ENCODE measurements around the gene PPP6R2. TPM values are rescaled to one million over a fixed set of nuclear protein-coding genes. Genes with fewer than 3 reads are reported as not detected.

The PPP6R2 gene, protein sequence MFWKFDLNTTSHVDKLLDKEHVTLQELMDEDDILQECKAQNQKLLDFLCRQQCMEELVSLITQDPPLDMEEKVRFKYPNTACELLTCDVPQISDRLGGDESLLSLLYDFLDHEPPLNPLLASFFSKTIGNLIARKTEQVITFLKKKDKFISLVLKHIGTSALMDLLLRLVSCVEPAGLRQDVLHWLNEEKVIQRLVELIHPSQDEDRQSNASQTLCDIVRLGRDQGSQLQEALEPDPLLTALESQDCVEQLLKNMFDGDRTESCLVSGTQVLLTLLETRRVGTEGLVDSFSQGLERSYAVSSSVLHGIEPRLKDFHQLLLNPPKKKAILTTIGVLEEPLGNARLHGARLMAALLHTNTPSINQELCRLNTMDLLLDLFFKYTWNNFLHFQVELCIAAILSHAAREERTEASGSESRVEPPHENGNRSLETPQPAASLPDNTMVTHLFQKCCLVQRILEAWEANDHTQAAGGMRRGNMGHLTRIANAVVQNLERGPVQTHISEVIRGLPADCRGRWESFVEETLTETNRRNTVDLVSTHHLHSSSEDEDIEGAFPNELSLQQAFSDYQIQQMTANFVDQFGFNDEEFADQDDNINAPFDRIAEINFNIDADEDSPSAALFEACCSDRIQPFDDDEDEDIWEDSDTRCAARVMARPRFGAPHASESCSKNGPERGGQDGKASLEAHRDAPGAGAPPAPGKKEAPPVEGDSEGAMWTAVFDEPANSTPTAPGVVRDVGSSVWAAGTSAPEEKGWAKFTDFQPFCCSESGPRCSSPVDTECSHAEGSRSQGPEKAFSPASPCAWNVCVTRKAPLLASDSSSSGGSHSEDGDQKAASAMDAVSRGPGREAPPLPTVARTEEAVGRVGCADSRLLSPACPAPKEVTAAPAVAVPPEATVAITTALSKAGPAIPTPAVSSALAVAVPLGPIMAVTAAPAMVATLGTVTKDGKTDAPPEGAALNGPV
- 53.8 TPM for total RNA-seq (2013)
- polyA plus RNA-seq (10 to 100 TPM in 2 of 3 donors, 1 to 10 TPM in 1; 9.1 to 74.5 (median 10.3) TPM), polyA minus RNA-seq (44.6 and 53.5 TPM in 2 replicates), total RNA-seq (24.7 to 79.1 (median 56.3) reads per million in 11 experiments)

- under 1% methylated on average over 78 of the region's 87 CpGs for WGBS (ENCODE audit: insufficient coverage)
- peaks cover 0 to 5% of the 10 kb centered on the region in 2 donors for H3K36me3 Mint-ChIP-seq
Measured at GRCh38 chr22:50342651-50343540, at the start of gene PPP6R2. PPP6R2 (plus strand) TSS chr22:50343327; CDS start chr22:50393909, 50,582 bp downstream.

More at GRCh38 chr22:50342651-50343540, at the start of gene PPP6R2:
- Histone ChIP-seq H3K27me3 (ENCODE audit: control insufficient read depth in 2 of 2, insufficient read depth in 2 of 2, low read length in 2 of 2) (no peaks in the 10 kb centered on the region), H3K36me3 (replicated peaks in 1 of 2; ENCODE audit: control insufficient read depth in 1 of 2, insufficient read depth in 2 of 2, low read length in 2 of 2) (no peaks in the 10 kb centered on the region), H3K4me2 (replicated peaks; ENCODE audit: extremely low read depth, low read length, poor library complexity, severe bottlenecking) (peak within 1 kb of the TSS; percentile 99), H3K4me1 (ENCODE audit: control insufficient read depth in 1 of 2, insufficient read depth in 2 of 2, low read length in 2 of 2) (peaks cover 12 to 31% of the 10 kb centered on the region in 2 donors), H3K4me3 (replicated peaks in 1 of 3; ENCODE audit: low read depth in 2 of 3, low read length in 3 of 3) (peak within 1 kb of the TSS; percentile 56 to 90 (median 87)), H3K9ac (ENCODE audit: insufficient read depth, low read length, poor library complexity, severe bottlenecking) (peak within 1 kb of the TSS; percentile 93), H4K20me1 (ENCODE audit: insufficient read depth, low read length) (peaks cover 20% of the 10 kb centered on the region), H3K9me3 (replicated peaks in 1 of 2; ENCODE audit: control insufficient read depth in 1 of 2, insufficient read depth in 1 of 2, low read length in 2 of 2) (no peaks in the 10 kb centered on the region), H3K79me2 (ENCODE audit: insufficient read depth, low read length) (peaks cover 30% of the 10 kb centered on the region), H3K27ac (ENCODE audit: low read depth in 1 of 2, low read length in 2 of 2) (peak within 1 kb of the TSS in 1 of 2 donors; percentile 82), H2AFZ (ENCODE audit: insufficient read depth, low read depth, low read length, poor library complexity, severe bottlenecking) (peak within 1 kb of the TSS; percentile 75)
- peaks cover 2 to 4% (median 4%) of the 10 kb centered on the region in 3 donors for H3K27me3 Mint-ChIP-seq (ENCODE audit: low read depth in 3 of 3)
- peak; percentile 67 to 80 (median 67) for DNase-seq
- H3K4me1 Mint-ChIP-seq: peaks cover 9% of the 10 kb centered on the region
- intact Hi-C loops (cut with micrococcal nuclease): loop anchor here (1.0 to 5.0 kb wide), 3 partner anchors 66 to 98 kb away; partner anchors contain the start of gene TUBGCP6 (in 1 of the 2)
- peak within 1 kb of the TSS; percentile 77 to 80 for H3K4me3 Mint-ChIP-seq
- H3K27ac Mint-ChIP-seq: peak within 1 kb of the TSS; percentile 60 to 87 (median 65)
- TF ChIP-seq CTCF (IDR thresholded peaks at IDR 0.05): peak; percentile 66
- no peaks in the 10 kb centered on the region for H3K9me3 Mint-ChIP-seq
